ENCODE results near the gene GAS2. TPM values are rescaled to one million over a fixed set of nuclear protein-coding genes. Genes with fewer than 3 reads are reported as not detected.

Gene GAS2
- total RNA-seq, 1 donor from 2014 or later: 3.5 TPM

GRCh38 chr11:22681281-22681812 lies 14.9 kb downstream of the GAS2 start:
- Mint-ChIP-seq H3K36me3 (ENCODE audit: low read depth) (no peaks in the 10 kb centered on the region), H3K4me3 (no peak overlapping the region), H3K27ac (no peak overlapping the region), H3K9me3 (no peaks in the 10 kb centered on the region), H3K27me3 (peaks cover 4% of the 10 kb centered on the region), H3K4me1 (no peaks in the 10 kb centered on the region)
- intact Hi-C loops (cut with micrococcal nuclease): no loop called here
- ChIA-PET POLR2A (no interaction called here), CTCF (no interaction called here)
- DNase-seq (no peak), ATAC-seq (ENCODE audit: low read depth) (no peak)
- TF ChIP-seq, protein P1, sequence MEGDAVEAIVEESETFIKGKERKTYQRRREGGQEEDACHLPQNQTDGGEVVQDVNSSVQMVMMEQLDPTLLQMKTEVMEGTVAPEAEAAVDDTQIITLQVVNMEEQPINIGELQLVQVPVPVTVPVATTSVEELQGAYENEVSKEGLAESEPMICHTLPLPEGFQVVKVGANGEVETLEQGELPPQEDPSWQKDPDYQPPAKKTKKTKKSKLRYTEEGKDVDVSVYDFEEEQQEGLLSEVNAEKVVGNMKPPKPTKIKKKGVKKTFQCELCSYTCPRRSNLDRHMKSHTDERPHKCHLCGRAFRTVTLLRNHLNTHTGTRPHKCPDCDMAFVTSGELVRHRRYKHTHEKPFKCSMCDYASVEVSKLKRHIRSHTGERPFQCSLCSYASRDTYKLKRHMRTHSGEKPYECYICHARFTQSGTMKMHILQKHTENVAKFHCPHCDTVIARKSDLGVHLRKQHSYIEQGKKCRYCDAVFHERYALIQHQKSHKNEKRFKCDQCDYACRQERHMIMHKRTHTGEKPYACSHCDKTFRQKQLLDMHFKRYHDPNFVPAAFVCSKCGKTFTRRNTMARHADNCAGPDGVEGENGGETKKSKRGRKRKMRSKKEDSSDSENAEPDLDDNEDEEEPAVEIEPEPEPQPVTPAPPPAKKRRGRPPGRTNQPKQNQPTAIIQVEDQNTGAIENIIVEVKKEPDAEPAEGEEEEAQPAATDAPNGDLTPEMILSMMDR (IDR thresholded peaks at IDR 0.05): no peak

DNA sequence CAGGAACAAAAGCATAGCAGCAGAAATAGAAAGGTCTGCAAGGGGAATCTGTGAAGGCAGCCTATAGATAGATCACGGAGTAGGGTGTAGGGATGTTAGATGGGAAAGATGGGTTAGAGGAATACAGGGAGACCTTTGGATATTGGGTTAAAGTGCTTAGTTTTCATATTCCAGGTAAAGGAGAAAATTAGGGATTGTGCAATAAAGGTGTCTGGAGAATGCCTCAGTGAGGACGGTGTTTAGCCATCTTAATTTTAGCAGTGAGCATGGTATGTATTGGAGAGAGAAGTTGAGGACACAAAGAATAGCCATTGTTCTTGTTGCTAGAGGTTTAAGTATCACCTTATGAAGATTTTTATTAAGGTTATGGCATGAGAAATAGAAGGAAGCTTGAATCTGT lies 17.7 kb downstream of the GAS2 start:
- CTCF ChIA-PET: no interaction called here
- Mint-ChIP-seq H3K27ac (no peak overlapping the region), H3K4me3 (no peak overlapping the region), H3K9me3 (no peaks in the 10 kb centered on the region), H3K27me3 (no peaks in the 10 kb centered on the region), H3K4me1 (no peaks in the 10 kb centered on the region), H3K36me3 (ENCODE audit: low read depth) (no peaks in the 10 kb centered on the region)
- DNase-seq (no peak), ATAC-seq (ENCODE audit: low read depth) (no peak)
- POLR2A ChIA-PET: no interaction called here
- intact Hi-C loops (cut with micrococcal nuclease): no loop called here
- TF ChIP-seq, protein P1 (IDR thresholded peaks at IDR 0.05): no peak

DNA sequence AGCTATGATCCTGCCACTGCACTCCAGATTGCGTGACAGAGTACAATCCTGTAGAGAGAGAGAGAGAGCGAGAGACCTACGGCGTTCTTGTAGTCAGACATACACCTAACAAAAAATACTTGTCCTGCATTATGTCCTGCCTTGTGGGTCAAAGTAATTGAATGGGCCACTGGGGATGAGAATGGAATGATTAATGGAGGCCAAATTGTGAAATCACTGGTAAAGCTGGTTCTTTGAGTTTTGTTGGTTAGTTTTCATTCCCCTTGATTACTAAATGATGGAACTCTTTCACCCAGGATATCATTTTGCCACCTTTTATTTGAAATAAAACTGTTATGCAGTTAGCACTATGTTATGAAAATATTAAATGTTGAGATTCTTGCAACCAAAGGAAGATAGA lies 18.7 kb downstream of the GAS2 start:
- DNase-seq: no peak
- Mint-ChIP-seq H3K4me1 (no peaks in the 10 kb centered on the region), H3K4me3 (no peak overlapping the region), H3K9me3 (no peaks in the 10 kb centered on the region), H3K36me3 (ENCODE audit: low read depth) (no peaks in the 10 kb centered on the region), H3K27ac (no peak overlapping the region), H3K27me3 (no peaks in the 10 kb centered on the region)
- intact Hi-C loops (cut with micrococcal nuclease): no loop called here
- POLR2A ChIA-PET: no interaction called here
- CTCF ChIA-PET: no interaction called here
- TF ChIP-seq, protein P1 (IDR thresholded peaks at IDR 0.05): no peak
- ATAC-seq (ENCODE audit: low read depth): no peak

- H3K36me3 Mint-ChIP-seq (ENCODE audit: low read depth): no peaks in the 10 kb centered on the region
- ChIA-PET POLR2A (no interaction called here), CTCF (no interaction called here)
- intact Hi-C loops (cut with micrococcal nuclease): no loop called here
- H3K4me3 Mint-ChIP-seq: no peak overlapping the region
- ATAC-seq (ENCODE audit: low read depth): no peak
- no peak overlapping the region for H3K27ac Mint-ChIP-seq
- TF ChIP-seq, protein P1 (IDR thresholded peaks at IDR 0.05): no peak
- no peaks in the 10 kb centered on the region for H3K4me1 Mint-ChIP-seq
- no peaks in the 10 kb centered on the region for H3K27me3 Mint-ChIP-seq
- DNase-seq: no peak
- no peaks in the 10 kb centered on the region for H3K9me3 Mint-ChIP-seq
These were observed 22.5 kb downstream of the GAS2 start for GRCh38 chr11:22688914-22689313.

DNA sequence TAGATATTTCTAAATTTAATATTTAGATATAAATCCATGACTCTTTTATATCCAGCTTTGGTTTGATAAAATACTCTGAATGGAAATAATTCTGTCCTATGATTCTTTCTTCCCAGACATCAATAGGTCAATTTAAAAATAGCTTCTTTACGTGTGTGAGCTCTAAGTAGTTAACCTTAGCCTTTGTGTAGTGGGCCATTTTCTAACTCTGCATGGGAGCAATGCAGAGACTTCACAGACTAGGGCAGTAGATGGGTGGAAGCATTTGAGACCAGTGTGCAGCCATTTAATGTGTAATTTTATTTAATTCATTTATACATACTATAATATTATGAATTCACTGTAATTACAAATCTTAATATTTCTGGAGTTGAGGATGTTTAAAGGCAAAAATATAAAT lies 23.8 kb downstream of the GAS2 start:
- Mint-ChIP-seq H3K9me3 (no peaks in the 10 kb centered on the region), H3K4me1 (no peaks in the 10 kb centered on the region), H3K36me3 (ENCODE audit: low read depth) (no peaks in the 10 kb centered on the region), H3K27me3 (no peaks in the 10 kb centered on the region), H3K4me3 (no peak overlapping the region), H3K27ac (no peak overlapping the region)
- CTCF ChIA-PET: no interaction called here
- TF ChIP-seq, protein P1 (IDR thresholded peaks at IDR 0.05): no peak
- DNase-seq (no peak), ATAC-seq (ENCODE audit: low read depth) (no peak)
- POLR2A ChIA-PET: no interaction called here
- intact Hi-C loops (cut with micrococcal nuclease): no loop called here

Measured in activated B cell treated with CpG ODN at 0.5 μM for 24 hours (primary cell).